Endothelial cell of umbilical vein (primary cell): ENCODE results near the gene UROC1. TPM values are rescaled to one million over a fixed set of nuclear protein-coding genes. Genes with fewer than 3 reads are reported as not detected.

ENCODE experiments used
- BruUV-seq: library from RNA; stranded (reverse); fragments of 400-500 nt; replicated peaks from 2 replicates; lab custom pipeline; 2021; lab: Mats Ljungman, UMichigan
- CTCF ChIA-PET: fragments of 300-600, 350-600 bp; sonication (Branson Sonifier 250); formaldehyde crosslinking; loops from one replicate; lab custom pipeline; 2021; ENCODE audit warnings: antibody characterized with exemption, inconsistent platforms; lab: Charles Lee
- POLR2A ChIA-PET: fragments of 300-600, 350-600 bp; sonication (Branson Sonifier 250); formaldehyde crosslinking; loops from one replicate; lab custom pipeline; 2021; ENCODE audit warnings: antibody characterized with exemption, inconsistent platforms; lab: Charles Lee
- DNase-seq: peaks from one replicate; pipeline ENCODE4 v3.0.0-alpha.2; 2011; ENCODE audit warnings: low read depth, low spot score
- FAIRE-seq: peaks from 2 replicates; lab custom pipeline; 2011; peaks lifted over from hg19 to GRCh38; lab: Jason Lieb, UNC
- H2AFZ ChIP-seq: 2 replicates; pipeline ENCODE4 v1.6.0; 2012; ENCODE audit warnings: low read depth, low read length, control low read depth, inconsistent platforms
- H3K27ac ChIP-seq: 2 replicates; pipeline ENCODE4 v1.5.1; 2011; ENCODE audit warnings: low read depth, mild to moderate bottlenecking, control low read depth, low read length, moderate library complexity; ENCODE audit not compliant: insufficient read depth
- H3K27me3 ChIP-seq, 2 experiments: 2 replicates each; pipeline versions ENCODE4 v1.6.0 to v1.6.1; 2011; ENCODE audit warnings: low read length in 2 of 2, mixed read lengths in 1 of 2; ENCODE audit not compliant: control insufficient read depth in 2 of 2, insufficient read depth in 2 of 2
- H3K36me3 ChIP-seq, 2 experiments: 2 replicates in 1 of 2; 3 replicates in 1 of 2; pipeline ENCODE4 v1.5.1; 2011; ENCODE audit warnings: low read length in 2 of 2, mild to moderate bottlenecking in 1 of 2, moderate library complexity in 1 of 2; ENCODE audit not compliant: control insufficient read depth in 2 of 2, insufficient read depth in 2 of 2; ENCODE audit errors: extremely low read depth in 1 of 2
- H3K4me1 ChIP-seq: 3 replicates; pipeline ENCODE4 v1.5.1; 2011; ENCODE audit warnings: mild to moderate bottlenecking, low read length; ENCODE audit not compliant: control insufficient read depth, insufficient read depth; ENCODE audit errors: extremely low read depth
- H3K4me2 ChIP-seq: 2 replicates; pipeline ENCODE4 v1.6.1; 2011; ENCODE audit warnings: low read length, control low read depth, mixed read lengths; ENCODE audit not compliant: insufficient read depth
- H3K4me3 ChIP-seq, 3 experiments: fragments of 200-600 bp in 1 of 3; sonication (generic), shearing (Covaris generic) in 1 of 3; replicated peaks in 1 of 3; 2 replicates each; pipeline ENCODE4 v1.5.1; 2011 to 2016; ENCODE audit warnings: control low read depth in 3 of 3, low read length in 3 of 3, mild to moderate bottlenecking in 2 of 3, inconsistent platforms in 1 of 3, low read depth in 1 of 3, moderate library complexity in 1 of 3; ENCODE audit not compliant: insufficient read depth in 1 of 3
- H3K79me2 ChIP-seq: 2 replicates; pipeline ENCODE4 v1.6.0; 2012; ENCODE audit warnings: low read length, inconsistent platforms; ENCODE audit not compliant: control insufficient read depth, insufficient read depth
- H3K9ac ChIP-seq: replicated peaks from 2 replicates; pipeline ENCODE3; 2011; ENCODE audit warnings: low read length, control low read depth; ENCODE audit not compliant: insufficient read depth; ENCODE audit errors: extremely low read depth
- H3K9me1 ChIP-seq: replicated peaks from 3 replicates; pipeline ENCODE4 v1.6.0; 2011; ENCODE audit warnings: mild to moderate bottlenecking, low read length; ENCODE audit not compliant: control insufficient read depth, insufficient read depth; ENCODE audit errors: extremely low read depth
- H3K9me3 ChIP-seq: replicated peaks from 2 replicates; pipeline ENCODE4 v1.5.1; 2012; ENCODE audit warnings: low read length, inconsistent platforms; ENCODE audit not compliant: control insufficient read depth, insufficient read depth
- H4K20me1 ChIP-seq: replicated peaks from 2 replicates; pipeline ENCODE3; 2011; ENCODE audit warnings: mild to moderate bottlenecking, low read length; ENCODE audit not compliant: control insufficient read depth, insufficient read depth; ENCODE audit errors: extremely low read depth
- CTCF ChIP-seq, 2 donors: IDR thresholded peaks; 1 replicate in 1 of 2; 2 replicates in 1 of 2; pipeline ENCODE4 v1.5.1; 2011; ENCODE audit warnings: low read length in 2 of 2, mild to moderate bottlenecking in 2 of 2, moderate library complexity in 2 of 2, control low read depth in 1 of 2, inconsistent platforms in 1 of 2, low read depth in 1 of 2; ENCODE audit not compliant: insufficient read depth in 1 of 2; ENCODE audit errors: extremely low read depth in 1 of 2
- EZH2 ChIP-seq: IDR thresholded peaks from 2 replicates; pipeline ENCODE4 v1.6.1; 2012; ENCODE audit warnings: borderline replicate concordance, low read depth, mild to moderate bottlenecking, moderate library complexity, low read length, inconsistent platforms; ENCODE audit not compliant: severe bottlenecking
- FOS ChIP-seq: IDR thresholded peaks from 2 replicates; pipeline ENCODE4 v1.6.1; 2011; ENCODE audit warnings: mild to moderate bottlenecking, low read length, moderate library complexity, borderline replicate concordance; ENCODE audit not compliant: insufficient read depth
- MYC ChIP-seq: IDR thresholded peaks from one replicate; pipeline ENCODE4 v1.6.1; 2011; ENCODE audit warnings: mild to moderate bottlenecking, low read depth, low read length
- dilution Hi-C: fragments of 300-500 bp; cut with MboI; formaldehyde crosslinking; loops from one replicate; pipeline ENCODE4 v1.15.0; 2019; ENCODE audit warnings: low sequenced_read_pairs; ENCODE audit not compliant: extremely low pct_ligation_motif_present
- intact Hi-C: fragments of 100-400 bp; cut with micrococcal nuclease; formaldehyde crosslinking; loops from one replicate; pipeline ENCODE4 v1.10.0; 2022
- polyA plus RNA-seq, 4 experiments: library from polyadenylated mRNA; depleted of rRNA in 3 of 4; stranded (reverse) in 3 of 4; unstranded in 1 of 4; fragments of >200 nt; gene quantifications; 2 replicates each; pipeline versions ENCODE4 v1.2.1 to v1.2.3, GENCODE V29; 2011 to 2012; ENCODE audit warnings: missing spikeins in 1 of 4
- total RNA-seq: library from RNA; stranded (reverse); gene quantifications from 2 replicates; pipeline ENCODE4 v1.2.3, GENCODE V29; 2021
- TF ChIP-seq, protein P1 (sequence below): IDR thresholded peaks from 2 replicates; pipeline ENCODE4 v1.6.1; 2011; ENCODE audit not compliant: insufficient read depth, insufficient read length

The UROC1 gene
- total and polyA plus RNA-seq, 2 donors (not counting 3 experiments of a cell fraction or from before 2014, with no cell fraction given), result not detected

DNA sequence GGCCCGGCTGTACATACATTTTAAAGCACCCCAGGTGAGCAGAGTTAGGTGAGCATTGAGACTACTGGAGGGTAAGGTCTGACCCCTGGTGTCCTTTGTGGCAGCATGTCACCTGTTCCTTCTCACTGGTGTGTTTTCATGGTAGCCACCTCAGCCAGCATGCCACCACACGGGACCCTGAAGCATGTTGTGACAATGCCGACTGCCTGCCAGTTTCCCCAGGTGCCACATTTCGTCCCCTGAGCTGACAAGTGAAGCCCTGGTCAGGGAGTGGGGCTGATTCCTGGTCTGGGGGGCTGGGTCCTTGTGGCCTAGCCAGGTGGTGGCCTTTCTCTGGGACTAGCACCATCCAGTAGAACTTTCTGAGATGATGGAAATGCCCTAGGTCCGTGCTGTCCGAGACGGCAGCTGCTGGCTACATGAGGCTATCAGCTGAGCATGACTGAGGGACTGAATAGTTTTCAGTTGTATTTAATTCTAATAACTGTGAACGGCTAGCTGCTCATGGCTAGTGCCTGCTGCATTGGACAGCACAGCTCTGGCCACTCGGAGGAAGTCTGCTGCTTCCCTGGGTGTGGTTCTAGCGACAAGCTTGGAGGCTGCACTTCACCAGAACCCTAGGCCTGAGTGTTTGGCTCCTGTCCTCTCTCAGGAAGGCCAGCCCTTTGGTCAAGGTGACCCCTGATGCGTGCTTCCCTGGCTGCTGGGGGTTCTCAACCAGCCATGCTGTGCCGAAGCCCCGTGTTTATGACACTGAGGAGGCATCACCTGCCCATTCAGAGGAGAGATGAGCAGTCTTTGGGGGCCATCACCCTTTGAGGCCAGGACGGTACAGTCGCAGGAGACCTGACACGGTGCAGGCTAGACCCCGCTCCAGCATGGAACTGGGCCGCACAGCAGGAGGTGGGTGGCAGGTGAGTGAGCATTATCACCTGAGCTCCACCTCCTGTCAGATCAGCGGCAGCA, 37.3 kb upstream of the UROC1 start:
- Histone ChIP-seq H3K9ac (no peak overlapping the region), H3K9me1 (no peaks in the 10 kb centered on the region), H3K4me3 (no peak overlapping the region), H3K9me3 (no peaks in the 10 kb centered on the region), H3K79me2 (no peaks in the 10 kb centered on the region), H2AFZ (no peak overlapping the region), H3K27me3 (peaks cover 0 to 3% of the 10 kb centered on the region in 2 experiments), H3K4me1 (no peaks in the 10 kb centered on the region), H3K27ac (no peak overlapping the region), H3K4me2 (no peak overlapping the region), H4K20me1 (no peaks in the 10 kb centered on the region), H3K36me3 (no peaks in the 10 kb centered on the region)
- dilution Hi-C loops (no loop called here), intact Hi-C loops (no loop called here)
- ChIA-PET CTCF (interaction anchor here (0.9 kb wide), 1 partner anchor 15 kb away, joined by 4 read pairs; no protein-coding TSS in a partner anchor), POLR2A (no interaction called here)
- TF ChIP-seq MYC (no peak), CTCF (IDR thresholded peaks at IDR 0.05; ENCODE audit: extremely low read depth in 1 of 2, insufficient read depth in 1 of 2, low read depth in 1 of 2, low read length in 2 of 2) (no peak), FOS (no peak), EZH2 (no peak)
- TF ChIP-seq, protein P1, sequence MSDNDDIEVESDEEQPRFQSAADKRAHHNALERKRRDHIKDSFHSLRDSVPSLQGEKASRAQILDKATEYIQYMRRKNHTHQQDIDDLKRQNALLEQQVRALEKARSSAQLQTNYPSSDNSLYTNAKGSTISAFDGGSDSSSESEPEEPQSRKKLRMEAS, result no peak
- BruUV-seq, result no TSS peak
- no peak for DNase-seq
- FAIRE-seq, result no peak
